AG10803 (cell line): ENCODE measurements around the gene RAB30.

Experiments
- DNase-seq: peaks from one replicate; pipeline ENCODE4 v3.0.0; 2010; ENCODE audit warnings: low read depth
- H3K4me3 ChIP-seq: 2 replicates; pipeline ENCODE4 v1.5.1; 2011; ENCODE audit warnings: mild to moderate bottlenecking, low read length, control low read depth
- CTCF ChIP-seq: conservative IDR thresholded peaks from 2 replicates; pipeline ENCODE4 v1.5.1; 2011; ENCODE audit warnings: mild to moderate bottlenecking, low read length, control low read depth, inconsistent platforms

RAB30 gene

DNA sequence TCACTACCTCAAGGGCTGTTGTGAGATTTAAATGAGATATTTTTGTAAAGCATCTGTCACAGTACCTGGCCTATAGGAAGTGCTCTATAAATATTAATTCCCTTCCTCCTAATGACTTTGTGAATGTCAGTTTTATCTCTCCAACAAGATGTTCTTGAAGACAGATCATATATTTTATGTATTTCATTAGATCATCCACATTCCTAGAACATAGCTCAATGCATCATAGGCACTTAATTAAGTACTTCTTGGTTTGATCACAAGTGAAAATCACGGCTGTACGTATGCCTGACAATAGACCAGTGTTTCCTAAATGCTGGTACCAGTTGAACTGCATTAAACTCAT lies 49.9 kb downstream of the RAB30 start:
- no peak for TF ChIP-seq CTCF
- no peak for DNase-seq
- no peak overlapping the region for H3K4me3 ChIP-seq

GRCh38 chr11:83020942-83021779 lies 50.5 kb downstream of the RAB30 start:
- no peak for TF ChIP-seq CTCF
- DNase-seq = no peak
- H3K4me3 ChIP-seq = no peak overlapping the region

- no peak for TF ChIP-seq CTCF
- DNase-seq = no peak
Measured at GRCh38 chr11:83019888-83020579, 51.7 kb downstream of the RAB30 start.

GRCh38 chr11:83014951-83015350 lies 56.7 kb downstream of the RAB30 start:
- no peak for TF ChIP-seq CTCF
- H3K4me3 ChIP-seq = no peak overlapping the region
- DNase-seq = no peak

More at GRCh38 chr11:83019888-83020579, 51.7 kb downstream of the RAB30 start:
- no peak overlapping the region for H3K4me3 ChIP-seq

DNA sequence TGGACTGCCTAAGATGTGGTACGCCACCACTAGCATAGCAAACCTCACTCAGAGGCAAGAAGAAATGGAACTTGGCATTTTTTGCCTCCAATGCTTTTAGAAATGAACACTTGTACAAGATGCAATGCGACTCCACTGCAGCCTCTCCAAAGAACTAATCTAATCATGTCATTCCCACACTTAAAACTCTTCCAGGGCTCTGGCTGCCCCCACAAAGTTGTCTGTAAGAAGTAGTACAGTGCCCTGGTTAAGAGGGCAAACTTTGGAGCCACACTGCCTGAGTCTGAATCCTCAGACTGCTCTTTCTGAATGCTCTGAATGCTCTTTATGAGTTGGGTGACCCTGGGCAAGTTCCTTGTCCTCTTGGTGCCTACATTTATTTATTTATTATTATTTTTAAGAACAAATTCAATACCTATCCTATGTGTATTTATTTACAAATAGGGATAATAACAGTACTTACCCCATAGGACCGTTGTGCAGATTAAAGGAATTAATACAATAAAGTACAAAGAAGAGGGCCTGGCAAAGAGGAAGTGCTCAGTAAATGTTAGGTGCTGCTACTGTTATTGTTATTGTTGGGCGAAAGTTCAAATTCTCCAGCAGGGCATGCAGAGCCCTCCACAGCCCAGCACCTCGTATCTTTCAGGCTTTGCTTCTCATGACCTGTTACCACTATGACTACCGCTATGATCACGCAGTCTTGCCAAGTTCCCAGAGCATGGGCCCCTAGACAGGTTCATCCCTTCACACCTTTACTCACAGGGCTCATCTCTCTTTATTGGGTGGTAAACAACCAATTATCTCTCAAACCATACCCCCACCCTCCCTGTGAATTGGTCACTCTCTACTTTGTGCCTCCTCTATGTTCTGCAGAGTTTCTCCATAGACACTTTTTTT lies 59.3 kb downstream of the RAB30 start:
- no peak for DNase-seq
- no peak overlapping the region for H3K4me3 ChIP-seq
- TF ChIP-seq CTCF = no peak

GRCh38 chr11:83011333-83012167 lies 60.1 kb downstream of the RAB30 start:
- no peak for TF ChIP-seq CTCF
- DNase-seq = no peak
- no peak overlapping the region for H3K4me3 ChIP-seq
